ENCODE measurements around the gene CDKL2. TPM values are rescaled to one million over a fixed set of nuclear protein-coding genes. Genes with fewer than 3 reads are reported as not detected.

The CDKL2 gene
- polyA plus RNA-seq, 1 donor from 2014 or later, result 25.7 TPM

- no peak overlapping the region for H3K4me2 ChIP-seq (ENCODE audit: low read length)
- no peak for TF ChIP-seq CTCF (IDR thresholded peaks at IDR 0.05; ENCODE audit: poor library complexity, severe bottlenecking)
- TF ChIP-seq EP300 (conservative IDR thresholded peaks at IDR 0.05; ENCODE audit: poor library complexity, severe bottlenecking), result no peak
- no peak for TF ChIP-seq MXI1 (conservative IDR thresholded peaks at IDR 0.05; ENCODE audit: poor library complexity, severe bottlenecking)
- no peak for TF ChIP-seq RAD21 (conservative IDR thresholded peaks at IDR 0.05)
- no peak for TF ChIP-seq SMC3 (conservative IDR thresholded peaks at IDR 0.05; ENCODE audit: poor library complexity)
- no peak for TF ChIP-seq POLR2AphosphoS5 (IDR thresholded peaks at IDR 0.05)
- no peak for TF ChIP-seq REST (IDR thresholded peaks at IDR 0.05; ENCODE audit: borderline replicate concordance)
- no peak for TF ChIP-seq TAF1 (IDR thresholded peaks at IDR 0.05; ENCODE audit: low read depth)
- TF ChIP-seq EZH2 (IDR thresholded peaks at IDR 0.05; ENCODE audit: borderline replicate concordance, insufficient read depth, low read length, poor library complexity, severe bottlenecking), result no peak
Observed at GRCh38 chr4:75557696-75558095, 72.6 kb downstream of the CDKL2 start.

GRCh38 chr4:75555294-75556164 is 74.8 kb downstream of the CDKL2 start, which contains the start of gene ODAPH:
TSS of gene ODAPH (plus strand) at chr4:75556066. CDS start at chr4:75556083, 17 bp downstream.
- Histone ChIP-seq H3K9ac (ENCODE audit: low read length) (no peak within 1 kb of the TSS), H3K4me3 (ENCODE audit: low read length) (no peak within 1 kb of the TSS), H3K79me2 (replicated peaks; ENCODE audit: insufficient read depth, low read length) (no peaks in the 10 kb centered on the region), H3K9me2 (ENCODE audit: insufficient read depth, low read length) (no peaks in the 10 kb centered on the region), H2AFZ (ENCODE audit: low read depth, low read length) (no peak within 1 kb of the TSS), H3K27ac (ENCODE audit: low read length) (no peak within 1 kb of the TSS), H3K36me3 (ENCODE audit: insufficient read depth, low read length) (no peaks in the 10 kb centered on the region), H3K27me3 (ENCODE audit: insufficient read depth, low read depth, low read length) (no peaks in the 10 kb centered on the region), H3K4me2 (ENCODE audit: low read length) (no peak within 1 kb of the TSS), H4K20me1 (ENCODE audit: insufficient read depth) (no peaks in the 10 kb centered on the region), H3K9me3 (ENCODE audit: low read length) (no peaks in the 10 kb centered on the region), H3F3A (ENCODE audit: insufficient read depth, low read length, poor library complexity, severe bottlenecking) (no peaks in the 10 kb centered on the region)
- TF ChIP-seq SMC3 (conservative IDR thresholded peaks at IDR 0.05; ENCODE audit: poor library complexity) (no peak), MXI1 (conservative IDR thresholded peaks at IDR 0.05; ENCODE audit: poor library complexity, severe bottlenecking) (no peak), POLR2AphosphoS5 (IDR thresholded peaks at IDR 0.05) (no peak), EP300 (conservative IDR thresholded peaks at IDR 0.05; ENCODE audit: poor library complexity, severe bottlenecking) (no peak), CTCF (IDR thresholded peaks at IDR 0.05; ENCODE audit: poor library complexity, severe bottlenecking) (no peak), TAF1 (IDR thresholded peaks at IDR 0.05; ENCODE audit: low read depth) (no peak), REST (IDR thresholded peaks at IDR 0.05; ENCODE audit: borderline replicate concordance) (no peak), RAD21 (conservative IDR thresholded peaks at IDR 0.05) (no peak), EZH2 (IDR thresholded peaks at IDR 0.05; ENCODE audit: borderline replicate concordance, insufficient read depth, low read length, poor library complexity, severe bottlenecking) (no peak)

More at GRCh38 chr4:75557696-75558095, 72.6 kb downstream of the CDKL2 start:
- Histone ChIP-seq H3K9me3 (ENCODE audit: low read length) (no peaks in the 10 kb centered on the region), H2AFZ (ENCODE audit: low read depth, low read length) (no peak overlapping the region), H3F3A (ENCODE audit: insufficient read depth, low read length, poor library complexity, severe bottlenecking) (no peaks in the 10 kb centered on the region), H3K27me3 (ENCODE audit: insufficient read depth, low read depth, low read length) (no peaks in the 10 kb centered on the region), H3K36me3 (ENCODE audit: insufficient read depth, low read length) (no peaks in the 10 kb centered on the region), H3K9ac (ENCODE audit: low read length) (no peak overlapping the region), H3K27ac (ENCODE audit: low read length) (no peak overlapping the region), H3K4me3 (ENCODE audit: low read length) (no peak overlapping the region), H3K9me2 (ENCODE audit: insufficient read depth, low read length) (no peaks in the 10 kb centered on the region), H4K20me1 (ENCODE audit: insufficient read depth) (no peaks in the 10 kb centered on the region), H3K79me2 (replicated peaks; ENCODE audit: insufficient read depth, low read length) (no peaks in the 10 kb centered on the region)

Measured in neural cell (in vitro differentiated cells).